GM12892 (cell line): ENCODE data around the gene ELL.

ENCODE experiments used
- DNase-seq: peaks from one replicate; pipeline ENCODE4 v3.0.0; 2011; ENCODE audit not compliant: insufficient read length
- FAIRE-seq: peaks from 2 replicates; lab custom pipeline; 2011; peaks lifted over from hg19 to GRCh38; lab: Jason Lieb, UNC
- POLR2A ChIP-seq: IDR thresholded peaks from 2 replicates; pipeline ENCODE4 v1.6.1; 2011; ENCODE audit warnings: low read depth, low read length, control low read depth
- POLR2AphosphoS5 ChIP-seq: IDR thresholded peaks from 2 replicates; pipeline ENCODE4 v1.6.1; 2011; ENCODE audit warnings: low read depth, low read length, control low read depth
- TAF1 ChIP-seq: IDR thresholded peaks from 2 replicates; pipeline ENCODE4 v1.6.1; 2011; ENCODE audit warnings: low read depth, mild to moderate bottlenecking, control low read depth, low read length, borderline replicate concordance

ELL gene

DNA sequence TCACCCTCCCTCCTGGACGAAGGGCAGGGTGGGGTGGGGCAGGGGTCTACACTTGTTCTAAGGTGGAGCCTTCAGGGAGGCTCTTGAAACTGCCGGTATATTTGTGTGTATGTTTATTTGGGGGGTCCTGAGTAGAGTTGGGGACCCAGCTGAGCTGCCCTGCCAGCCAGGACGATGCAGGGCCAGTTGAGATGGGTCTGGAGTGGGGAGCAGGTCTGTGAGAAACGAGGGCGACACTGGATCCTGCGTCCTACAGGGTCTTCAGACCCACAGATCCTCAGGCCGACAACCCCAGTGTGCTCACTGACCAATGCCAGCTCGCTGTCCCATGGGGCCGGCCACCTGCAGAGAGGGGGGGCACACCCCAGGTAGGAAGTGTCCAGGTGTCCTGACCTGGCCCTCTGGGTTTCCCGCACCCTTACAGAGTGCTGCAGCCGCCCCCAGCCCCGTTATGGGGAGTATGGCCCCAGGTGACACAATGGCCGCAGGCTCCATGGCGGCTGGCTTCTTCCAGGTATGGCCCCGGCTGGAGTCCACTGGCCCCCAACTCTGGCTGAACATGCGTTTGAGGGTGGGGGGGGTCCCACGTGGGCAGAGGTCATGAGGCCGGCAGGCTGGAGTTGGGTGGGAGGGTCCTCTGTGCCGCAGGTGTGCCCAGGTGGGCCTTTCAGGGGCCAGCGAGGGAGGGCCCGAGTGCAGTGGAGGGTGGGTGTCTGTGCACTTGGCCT lies 91.3 kb downstream of the ELL start:
- DNase-seq (no peak), FAIRE-seq (peak; percentile 53)
- no peak for TF ChIP-seq TAF1
- no peak for TF ChIP-seq POLR2AphosphoS5
- TF ChIP-seq POLR2A = no peak

DNA sequence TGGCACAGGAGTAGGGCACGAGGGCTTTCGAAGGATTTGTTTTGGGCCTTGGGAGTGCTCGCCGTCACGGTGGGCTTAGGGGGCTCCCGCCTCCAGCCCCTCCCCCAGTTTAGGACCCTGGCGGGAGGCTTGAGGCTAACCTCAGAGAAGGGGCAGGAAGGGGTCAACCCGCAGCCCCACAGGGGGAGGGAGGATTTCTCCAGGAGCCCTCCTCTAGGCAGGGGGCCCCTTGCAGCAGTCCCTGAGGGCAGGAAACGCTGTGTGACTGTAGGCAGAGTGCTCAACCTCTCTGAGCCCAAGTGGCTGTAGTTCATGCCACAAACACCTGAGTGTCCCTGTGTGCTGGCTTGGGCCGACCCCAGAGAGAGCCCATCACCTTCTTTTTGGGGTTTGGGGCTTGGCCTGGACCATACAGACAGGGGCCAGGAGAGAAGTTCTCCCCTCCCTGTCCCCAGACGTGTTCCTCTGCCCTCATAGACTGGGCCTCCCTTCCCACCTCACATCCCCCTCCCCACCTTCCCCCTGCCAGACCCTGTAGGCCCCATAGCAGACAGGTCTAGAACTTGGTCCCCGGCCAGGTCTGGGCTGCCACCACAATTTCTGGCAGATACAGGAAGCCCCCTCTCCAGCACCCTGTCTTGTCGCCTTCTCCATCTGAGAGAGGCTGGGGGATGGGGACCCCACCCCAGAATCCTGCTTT lies 92.0 kb downstream of the ELL start:
- DNase-seq = no peak
- peak; percentile 48 for FAIRE-seq
- 0 out of 2 replicates have a peak, but pooled peaks have one; percentile 39 for TF ChIP-seq POLR2AphosphoS5
- no peak for TF ChIP-seq POLR2A

DNA sequence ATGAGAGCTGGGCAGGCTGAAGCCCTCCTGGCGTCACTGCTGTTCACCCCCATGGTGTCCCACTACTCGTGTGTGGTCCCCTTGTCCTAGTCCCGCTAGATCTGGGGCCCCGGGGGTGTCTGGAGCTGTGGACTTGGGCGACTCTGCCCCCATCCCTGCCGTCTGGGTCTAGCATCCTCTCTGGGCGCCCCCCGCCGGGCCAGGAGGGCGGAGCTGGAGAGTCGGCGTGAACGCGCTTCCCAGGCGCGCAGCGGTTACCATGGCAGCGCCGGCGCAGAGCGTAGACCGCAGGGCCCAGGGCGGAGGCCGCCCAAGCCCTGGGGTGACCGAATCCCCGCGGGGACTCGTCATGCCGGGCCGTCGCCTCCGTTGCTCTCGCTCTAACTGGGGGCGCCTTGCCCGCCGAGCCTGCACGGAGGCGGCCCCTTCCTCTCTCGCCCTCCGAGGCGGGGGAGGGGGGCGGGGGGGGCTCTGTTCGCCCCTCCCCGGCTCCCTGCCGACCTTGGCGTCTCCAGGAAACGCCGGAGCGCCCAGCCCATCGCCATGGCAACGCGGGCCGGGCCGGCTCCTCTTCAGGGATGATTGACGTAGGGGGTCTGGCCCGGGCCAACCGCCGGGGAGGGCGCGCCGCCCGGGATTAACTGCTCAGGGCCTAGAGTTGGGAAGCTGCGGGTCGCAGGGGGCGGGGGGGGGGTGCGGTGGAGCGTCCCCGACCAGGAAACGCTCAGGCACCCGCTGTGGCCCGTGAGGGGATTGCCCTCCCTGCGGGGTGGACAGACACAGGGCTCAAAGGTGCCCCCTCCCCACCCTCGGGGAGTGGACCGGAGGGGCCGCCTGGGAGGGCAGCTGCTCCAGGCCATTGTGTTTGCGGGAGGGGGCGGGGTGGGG lies 92.8 kb downstream of the ELL start:
- TF ChIP-seq POLR2A (no peak), POLR2AphosphoS5 (no peak), TAF1 (no peak)
- FAIRE-seq (peak; percentile 96), DNase-seq (peak; percentile 97)

DNA sequence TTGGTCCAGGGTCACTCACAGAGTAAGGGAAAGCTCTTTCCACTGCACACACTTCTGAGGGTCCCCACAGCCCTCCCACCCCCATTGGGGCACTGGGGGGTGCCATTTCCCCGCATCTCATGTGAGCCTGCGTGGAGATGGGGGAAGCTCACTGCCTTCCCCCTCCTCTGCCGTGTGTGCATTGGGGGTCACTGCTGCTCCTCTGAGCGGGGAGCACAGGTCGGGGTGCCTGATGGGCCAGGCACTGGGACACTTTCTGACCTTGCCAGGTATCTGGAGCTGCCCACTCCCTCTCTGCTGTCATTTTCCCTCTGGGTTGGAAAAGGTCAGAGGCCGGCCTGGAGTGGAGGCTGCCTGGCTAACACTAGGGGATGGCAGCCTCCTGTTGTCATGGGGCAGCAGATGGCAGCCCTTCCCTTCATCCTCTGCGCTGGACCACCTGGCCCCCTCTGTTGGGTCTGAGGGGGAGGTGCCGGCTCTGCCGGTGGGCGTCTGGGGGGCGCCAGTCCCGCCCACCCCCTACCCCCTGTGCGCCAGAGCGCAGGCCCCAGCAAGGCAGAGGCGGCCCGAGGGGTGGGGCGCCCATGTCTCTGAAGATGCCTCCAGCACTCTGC lies 93.6 kb downstream of the ELL start:
- DNase-seq = no peak
- FAIRE-seq = no peak
- TF ChIP-seq TAF1 (no peak), POLR2AphosphoS5 (no peak), POLR2A (no peak)

DNA sequence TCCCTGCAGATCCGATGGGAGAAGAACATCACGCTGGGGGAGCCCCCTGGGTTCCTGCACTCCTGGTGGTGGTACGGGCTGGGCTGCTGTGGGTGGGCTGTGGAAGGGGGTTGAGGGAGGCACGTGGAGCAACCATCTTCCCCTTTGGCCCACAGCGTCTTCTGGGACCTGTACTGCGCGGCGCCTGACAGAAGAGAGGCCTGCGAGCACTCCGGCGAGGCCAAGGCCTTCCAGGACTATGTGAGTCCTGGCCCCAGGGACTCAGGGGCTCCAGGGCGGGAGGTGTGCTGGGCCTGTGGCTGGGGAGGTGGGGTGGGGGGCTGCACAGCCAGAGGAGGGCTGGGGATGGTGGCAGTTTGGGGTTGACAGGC lies 94.1 kb downstream of the ELL start:
- no peak for DNase-seq
- FAIRE-seq = no peak
- TF ChIP-seq POLR2AphosphoS5 (no peak), TAF1 (no peak), POLR2A (no peak)

DNA sequence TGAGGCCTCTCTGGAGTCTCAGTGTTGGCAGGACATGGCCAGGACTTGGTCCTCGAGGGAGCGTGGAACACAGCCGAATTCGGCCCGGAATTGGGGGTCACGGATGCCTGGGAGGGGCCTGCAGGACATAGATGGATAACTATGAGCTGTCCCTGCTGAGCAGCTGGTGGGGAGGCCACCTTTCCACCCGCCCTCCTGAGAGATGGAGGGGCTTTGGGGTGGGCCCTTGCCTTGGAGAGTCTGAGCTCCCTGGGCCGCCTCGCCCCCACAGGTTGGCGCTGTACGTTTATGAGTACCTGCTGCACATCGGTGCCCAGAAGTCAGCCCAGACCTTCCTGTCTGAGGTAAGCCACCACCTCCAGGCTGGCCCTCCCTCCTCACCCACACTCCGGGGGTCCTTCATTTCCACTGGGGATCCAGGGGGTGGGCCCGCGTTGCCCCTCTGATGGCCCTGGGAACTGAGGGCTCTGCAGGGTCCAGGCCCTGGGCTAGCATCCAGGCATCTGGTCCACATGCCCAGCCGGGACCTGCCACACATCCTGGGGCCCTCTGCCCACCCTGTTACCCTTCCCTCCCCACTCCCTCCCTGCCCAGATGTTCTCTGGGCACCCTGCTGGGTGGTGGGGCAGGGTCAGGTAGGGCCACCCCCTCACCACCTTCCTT lies 94.7 kb downstream of the ELL start:
- DNase-seq (no peak), FAIRE-seq (no peak)
- TF ChIP-seq TAF1 (no peak), POLR2A (no peak), POLR2AphosphoS5 (no peak; the same call in 1 of the 2 replicates)

DNA sequence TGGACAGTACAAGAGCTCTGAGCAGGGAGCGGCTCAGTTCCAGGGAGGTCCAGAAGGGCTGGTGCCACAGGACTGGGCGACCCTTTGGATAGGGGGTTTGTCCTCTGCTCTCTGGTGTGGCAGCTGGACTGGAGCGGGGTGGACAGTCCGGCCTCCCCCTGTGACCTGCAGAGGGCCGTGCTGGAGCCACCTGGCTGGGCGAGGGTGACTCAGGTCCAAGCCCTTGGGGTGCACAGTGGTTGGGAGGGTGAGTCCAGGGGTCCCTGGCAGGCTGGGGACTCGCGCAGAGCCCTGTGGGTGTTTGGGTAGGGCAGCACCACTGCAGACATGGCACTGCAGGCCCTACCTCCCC lies 95.5 kb downstream of the ELL start:
- DNase-seq (no peak), FAIRE-seq (no peak)
- TF ChIP-seq POLR2AphosphoS5 = no peak
- no peak for TF ChIP-seq POLR2A
- no peak for TF ChIP-seq TAF1

DNA sequence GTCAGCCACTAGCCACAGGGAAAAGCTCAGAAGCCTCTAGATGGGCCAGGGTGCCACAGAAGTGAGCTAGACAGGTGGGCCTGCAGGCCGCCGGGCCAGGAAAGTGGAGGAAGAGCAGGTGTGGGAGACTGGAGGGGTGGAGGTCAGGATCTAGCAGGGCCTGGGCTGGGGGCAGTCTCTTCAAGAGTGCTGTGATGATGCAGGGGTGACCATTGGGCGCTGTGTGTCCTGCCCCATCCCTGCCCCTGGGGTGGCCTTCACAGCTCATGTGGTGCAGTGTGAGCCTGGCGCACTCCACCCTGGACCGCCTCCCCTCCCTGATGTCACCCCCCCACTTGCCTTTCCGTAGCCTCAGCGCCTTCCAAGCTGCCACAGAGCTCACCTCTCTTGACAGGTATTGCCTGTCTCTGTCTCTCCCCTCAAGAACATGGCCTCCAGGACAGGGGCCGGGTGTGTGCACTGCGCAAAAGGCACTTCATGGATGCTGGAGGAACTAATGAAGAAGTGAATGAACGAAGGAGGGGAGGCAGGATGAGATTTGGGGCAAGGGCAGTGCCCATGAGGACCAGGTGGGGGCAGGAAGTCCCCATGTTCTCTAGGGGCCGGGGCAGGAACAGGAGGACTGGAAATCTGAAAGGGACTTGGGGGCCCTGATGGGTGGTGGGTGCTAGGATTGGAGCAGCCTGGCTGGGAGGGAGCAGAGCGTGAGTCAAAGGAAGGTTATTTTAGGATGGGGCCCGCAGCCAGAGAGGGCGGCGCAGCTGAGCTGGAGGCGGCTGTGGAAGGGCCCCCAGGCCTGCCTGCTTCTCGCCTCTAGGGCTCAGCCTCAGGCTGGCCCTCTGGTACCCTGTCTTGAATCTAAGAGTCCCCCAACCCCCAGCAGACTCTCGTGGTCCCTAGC lies 96.1 kb downstream of the ELL start:
- TF ChIP-seq TAF1 (no peak), POLR2AphosphoS5 (no peak)
- DNase-seq = no peak
- no peak for FAIRE-seq

DNA sequence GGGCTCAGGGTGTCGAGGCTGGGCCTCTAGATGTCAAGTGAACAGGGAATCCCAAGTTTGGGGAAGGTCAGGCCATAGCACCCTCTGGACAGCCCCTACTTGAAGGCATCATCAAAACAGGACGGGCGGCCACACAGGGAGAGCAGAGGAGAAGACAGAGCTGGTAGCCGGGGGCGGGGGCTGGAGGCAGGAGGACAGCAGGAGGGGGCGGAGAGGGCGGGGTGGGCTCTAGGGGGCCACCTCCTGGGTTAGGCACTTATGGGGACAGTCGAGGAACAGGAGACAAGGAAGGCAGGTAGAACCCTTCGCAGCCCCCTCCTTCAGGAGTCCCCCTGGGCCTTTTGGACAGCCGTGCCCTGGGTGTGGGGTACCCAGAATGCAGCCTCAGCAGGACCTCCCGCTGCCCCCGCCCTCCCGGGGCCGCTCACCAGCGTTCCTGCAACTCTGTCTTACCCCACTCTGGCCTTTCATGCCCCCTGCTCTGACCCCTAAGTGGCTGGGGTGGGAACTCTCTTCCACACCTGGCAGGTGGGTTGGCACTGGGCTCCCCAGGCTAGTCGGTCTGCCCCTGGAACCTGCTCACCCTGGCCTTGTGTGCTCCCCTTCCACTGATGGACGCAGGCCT lies 96.9 kb downstream of the ELL start:
- DNase-seq = no peak
- FAIRE-seq = no peak
- TF ChIP-seq POLR2A (no peak), TAF1 (no peak), POLR2AphosphoS5 (no peak)

DNA sequence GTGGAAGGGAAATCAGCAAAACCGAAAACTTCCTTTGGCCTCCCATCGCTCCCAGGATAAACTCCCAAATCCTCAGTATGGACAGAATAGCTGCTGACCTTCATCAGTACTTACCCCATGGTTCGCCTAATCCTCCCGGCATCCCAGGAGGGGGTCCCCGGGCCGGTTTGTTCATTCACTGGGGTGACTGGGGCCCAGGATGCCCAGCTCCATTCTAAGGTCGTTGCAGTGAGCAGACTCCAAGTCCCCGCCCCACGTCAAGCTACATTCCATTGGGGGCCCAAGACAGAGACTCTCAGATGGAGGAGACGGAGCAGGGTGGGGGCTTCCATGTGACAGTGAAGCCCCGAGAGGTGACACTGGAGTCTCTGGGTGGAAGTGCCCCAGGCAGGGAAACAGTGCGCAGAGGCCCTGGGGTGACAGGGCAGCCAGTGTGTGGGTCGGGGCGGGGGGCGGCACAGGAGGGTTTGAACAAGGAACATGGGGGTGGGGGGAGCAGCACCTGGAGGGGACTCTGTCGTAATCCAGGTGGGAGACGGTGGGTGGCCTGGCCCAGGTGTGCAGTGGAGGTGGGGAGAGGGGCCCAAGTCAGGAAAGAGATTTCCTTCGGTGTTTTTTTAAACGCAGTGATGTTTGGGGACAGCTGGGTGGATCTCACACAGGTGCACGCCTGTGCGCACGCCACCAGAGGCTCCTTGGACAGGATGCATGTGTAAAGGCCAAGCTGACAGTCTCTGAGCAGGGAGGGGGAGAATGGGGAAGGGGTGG lies 97.6 kb downstream of the ELL start:
- FAIRE-seq = no peak

More for the DNA sequence above, 97.6 kb downstream of the ELL start:
- TF ChIP-seq TAF1 (no peak), POLR2AphosphoS5 (no peak), POLR2A (no peak)
- DNase-seq = no peak
